KG1 (cell line): Measurements from ENCODE around the gene CCDC93.

Source experiments
- DNase-seq: peaks from one replicate; lab custom pipeline; 2025; lab: John Stamatoyannopoulos, UW

CCDC93 gene

GRCh38 chr2:118013724-118014491, at the start of gene CCDC93:
TSS of gene CCDC93 (minus strand) at chr2:118014070. CDS start at chr2:118013995, 75 bp downstream.
- DNase-seq = peak; percentile 50

- DNase-seq = no peak
Observed at GRCh38 chr2:118062669-118063068, 48.8 kb upstream of the CCDC93 start.

GRCh38 chr2:118062048-118062447, 48.2 kb upstream of the CCDC93 start:
- no peak for DNase-seq

GRCh38 chr2:118061135-118061955, 47.5 kb upstream of the CCDC93 start:
- no peak for DNase-seq

- DNase-seq = no peak
Observed at GRCh38 chr2:118059919-118060478, 46.1 kb upstream of the CCDC93 start.

- DNase-seq = no peak
Observed at GRCh38 chr2:118058951-118059350, 45.1 kb upstream of the CCDC93 start.

- DNase-seq = no peak
Observed at GRCh38 chr2:118056801-118057200, 42.9 kb upstream of the CCDC93 start.

- DNase-seq = no peak
Observed at GRCh38 chr2:118056165-118056534, 42.3 kb upstream of the CCDC93 start.

GRCh38 chr2:118055512-118056164, 41.8 kb upstream of the CCDC93 start:
- no peak for DNase-seq

GRCh38 chr2:118054213-118055008, 40.5 kb upstream of the CCDC93 start:
- DNase-seq = no peak

- no peak for DNase-seq
Observed at GRCh38 chr2:118053681-118054080, 39.8 kb upstream of the CCDC93 start.

GRCh38 chr2:118052474-118052873, 38.6 kb upstream of the CCDC93 start:
- DNase-seq = no peak

GRCh38 chr2:118051826-118052358, 38.0 kb upstream of the CCDC93 start:
- no peak for DNase-seq

- DNase-seq = no peak
Observed at GRCh38 chr2:118050974-118051373, 37.1 kb upstream of the CCDC93 start.

GRCh38 chr2:118050386-118050785, 36.5 kb upstream of the CCDC93 start:
- DNase-seq = no peak

- DNase-seq = no peak
Observed at GRCh38 chr2:118049816-118050140, 35.9 kb upstream of the CCDC93 start.

GRCh38 chr2:118049140-118049815, 35.4 kb upstream of the CCDC93 start:
- DNase-seq = no peak

GRCh38 chr2:118048401-118048800, 34.5 kb upstream of the CCDC93 start:
- DNase-seq = no peak

GRCh38 chr2:118047380-118047826, 33.5 kb upstream of the CCDC93 start:
- DNase-seq = no peak

- peak; percentile 13 for DNase-seq
Observed at GRCh38 chr2:118046634-118047210, 32.9 kb upstream of the CCDC93 start.
